Hypothalamus (tissue), 51 donors: Measurements from ENCODE around the gene SELL.
"Not testable (repeated sequence)": the region's sequence is repeated elsewhere in the genome, so short reads cannot be mapped to it uniquely, and the experiment has no call there.

ENCODE experiments used
- DNase-seq, 51 donors: peaks; one replicate each; lab custom pipeline; 2025; lab: John Stamatoyannopoulos, UW

Gene SELL

GRCh38 chr1:169711469-169712308 is at the start of gene SELL:
Gene SELL (minus strand): TSS chr1:169711620. CDS start chr1:169711498, 122 bp downstream.
- peak in 34 of 51 donors; percentile 0 to 75 (median 16) for DNase-seq

GRCh38 chr1:169759038-169759437 is 47.6 kb upstream of the SELL start:
- no peak for DNase-seq

GRCh38 chr1:169753549-169753948 is 42.1 kb upstream of the SELL start:
- DNase-seq, result no peak

- DNase-seq, result no peak
These were observed 38.6 kb upstream of the SELL start for GRCh38 chr1:169750041-169750440.

GRCh38 chr1:169746550-169746949 is 35.1 kb upstream of the SELL start:
- no peak for DNase-seq

GRCh38 chr1:169745015-169745861 is 33.8 kb upstream of the SELL start:
- DNase-seq, result no peak

- no peak for DNase-seq
These were observed 30.4 kb upstream of the SELL start for GRCh38 chr1:169741666-169742394.

GRCh38 chr1:169739980-169740379 is 28.6 kb upstream of the SELL start:
- no peak for DNase-seq

GRCh38 chr1:169733924-169734323 is 22.5 kb upstream of the SELL start, which contains the start of gene SELE:
Gene SELE (minus strand): TSS chr1:169734079. CDS start chr1:169733612, 467 bp downstream.
- no peak for DNase-seq

- DNase-seq, result no peak
These were observed 20.0 kb upstream of the SELL start for GRCh38 chr1:169731446-169731845.

- DNase-seq, result no peak
These were observed 18.6 kb upstream of the SELL start for GRCh38 chr1:169729991-169730390.

- no peak for DNase-seq
These were observed 15.9 kb upstream of the SELL start for GRCh38 chr1:169727307-169727706.

GRCh38 chr1:169726851-169727250 is 15.4 kb upstream of the SELL start:
- no peak for DNase-seq

- DNase-seq, result no peak
These were observed 14.5 kb upstream of the SELL start for GRCh38 chr1:169725930-169726329.

- no peak for DNase-seq
These were observed 12.7 kb upstream of the SELL start for GRCh38 chr1:169724168-169724567.

- DNase-seq, result no peak
These were observed 12.3 kb upstream of the SELL start for GRCh38 chr1:169723763-169724162.

GRCh38 chr1:169722779-169723178 is 11.4 kb upstream of the SELL start:
- DNase-seq, result no peak

- DNase-seq, result not testable (repeated sequence)
These were observed 3.7 kb upstream of the SELL start for GRCh38 chr1:169715100-169715499.

- DNase-seq, result not testable (repeated sequence)
These were observed 1.7 kb upstream of the SELL start for GRCh38 chr1:169713090-169713489.

- DNase-seq, result no peak
These were observed 850 bp upstream of the SELL start for GRCh38 chr1:169712309-169712631.

GRCh38 chr1:169708647-169709046 is 2.8 kb downstream of the SELL start:
- no peak for DNase-seq
